HG03097 (cell line): Measurements from ENCODE around the gene KANSL1L.

Experiments used
- ATAC-seq: cut with Tn5 transposase; IDR thresholded peaks from one replicate; pipeline ENCODE4 v1.9.1; 2021; ENCODE audit not compliant: unreplicated experiment, low FRiP score

Gene KANSL1L

GRCh38 chr2:210003359-210003758 is 167.8 kb downstream of the KANSL1L start:
- ATAC-seq, result no peak

GRCh38 chr2:210002158-210003157 is 168.8 kb downstream of the KANSL1L start, which contains the start of gene RPE:
TSS of gene RPE (plus strand) at chr2:210002638. CDS start at chr2:210002662, 24 bp downstream.
- ATAC-seq, result peak; percentile 100

GRCh38 chr2:210000464-210001324 is 170.5 kb downstream of the KANSL1L start:
- ATAC-seq, result no peak

GRCh38 chr2:209998596-209998995 is 172.6 kb downstream of the KANSL1L start:
- no peak for ATAC-seq

GRCh38 chr2:209993968-209994367 is 177.2 kb downstream of the KANSL1L start:
- no peak for ATAC-seq

- no peak for ATAC-seq
Observed at GRCh38 chr2:209990838-209991237, 180.4 kb downstream of the KANSL1L start.

GRCh38 chr2:209988010-209988409 is 183.2 kb downstream of the KANSL1L start:
- ATAC-seq, result no peak

GRCh38 chr2:209986415-209986814 is 184.8 kb downstream of the KANSL1L start:
- no peak for ATAC-seq

GRCh38 chr2:209985874-209986273 is 185.3 kb downstream of the KANSL1L start:
- no peak for ATAC-seq

GRCh38 chr2:209984291-209984690 is 186.9 kb downstream of the KANSL1L start:
- no peak for ATAC-seq

- ATAC-seq, result peak; percentile 53
Observed at GRCh38 chr2:209977386-209978239, 193.6 kb downstream of the KANSL1L start.

GRCh38 chr2:209976698-209977385 is 194.4 kb downstream of the KANSL1L start:
- ATAC-seq, result peak; percentile 89

GRCh38 chr2:209974576-209974975 is 196.6 kb downstream of the KANSL1L start:
- no peak for ATAC-seq

- ATAC-seq, result no peak
Observed at GRCh38 chr2:209973328-209973727, 197.9 kb downstream of the KANSL1L start.
